ENCODE results near the gene WNT9B. TPM values are rescaled to one million over a fixed set of nuclear protein-coding genes. Genes with fewer than 3 reads are reported as not detected.
A peak's percentile ranks its signal among the peaks of the same experiment; 100 is the strongest.

The WNT9B gene
- total and polyA plus RNA-seq, 9 of the 15 experiments (the other 6 are each of a cell fraction or from before 2014, with no cell fraction given), result not detected

GRCh38 chr17:46818929-46819859, 32.2 kb upstream of the WNT9B start (continued):
- TF ChIP-seq DEAF1 (CRISPR knock-in tag; IDR thresholded peaks at IDR 0.05) (no peak), BHLHE40 (IDR thresholded peaks at IDR 0.05; ENCODE audit: low read length) (peak; percentile 30; the same call in 1 of the 2 replicates), KLF1 (tag; IDR thresholded peaks at IDR 0.05) (no peak), NFRKB (IDR thresholded peaks at IDR 0.05; ENCODE audit: low read depth) (peak; percentile 35; the same call in 1 of the 2 replicates), ZNF174 (CRISPR knock-in tag; IDR thresholded peaks at IDR 0.05) (no peak), EGR1 (conservative IDR thresholded peaks at IDR 0.05) (no peak), BACH1 (tag; IDR thresholded peaks at IDR 0.05) (no peak), ADNP (tag; IDR thresholded peaks at IDR 0.05) (no peak), ZNF586 (CRISPR knock-in tag; conservative IDR thresholded peaks at IDR 0.05) (no peak), ZNF263 (CRISPR knock-in tag; IDR thresholded peaks at IDR 0.05; ENCODE audit: borderline replicate concordance) (peak; percentile 56; the same call in 1 of the 2 replicates), SMAD3 (CRISPR knock-in tag; conservative IDR thresholded peaks at IDR 0.05) (no peak), NCOA4 (IDR thresholded peaks at IDR 0.05; ENCODE audit: partially characterized antibody) (no peak), ZNF408 (CRISPR knock-in tag; IDR thresholded peaks at IDR 0.05; ENCODE audit: low read depth) (no peak), ZC3H4 (CRISPR knock-in tag; IDR thresholded peaks at IDR 0.05; ENCODE audit: borderline replicate concordance) (no peak), ZNF551 (CRISPR knock-in tag; IDR thresholded peaks at IDR 0.05) (no peak), DNMT1 (IDR thresholded peaks at IDR 0.05) (no peak), SMARCC2 (IDR thresholded peaks at IDR 0.05; ENCODE audit: low read depth) (no peak), SMARCE1 (IDR thresholded peaks at IDR 0.05) (peak; percentile 67; the same call in 1 of the 2 replicates), TAF9B (IDR thresholded peaks at IDR 0.05; ENCODE audit: partially characterized antibody) (no peak), NELFE (IDR thresholded peaks at IDR 0.05; ENCODE audit: insufficient read depth, insufficient read length) (no peak), TAF15 (IDR thresholded peaks at IDR 0.05; ENCODE audit: low read depth, low read length) (no peak), HNRNPH1 (optimal IDR thresholded peaks at IDR 0.05; ENCODE audit: low read depth, low read length) (no peak)
- TF ChIP-seq, protein P1, sequence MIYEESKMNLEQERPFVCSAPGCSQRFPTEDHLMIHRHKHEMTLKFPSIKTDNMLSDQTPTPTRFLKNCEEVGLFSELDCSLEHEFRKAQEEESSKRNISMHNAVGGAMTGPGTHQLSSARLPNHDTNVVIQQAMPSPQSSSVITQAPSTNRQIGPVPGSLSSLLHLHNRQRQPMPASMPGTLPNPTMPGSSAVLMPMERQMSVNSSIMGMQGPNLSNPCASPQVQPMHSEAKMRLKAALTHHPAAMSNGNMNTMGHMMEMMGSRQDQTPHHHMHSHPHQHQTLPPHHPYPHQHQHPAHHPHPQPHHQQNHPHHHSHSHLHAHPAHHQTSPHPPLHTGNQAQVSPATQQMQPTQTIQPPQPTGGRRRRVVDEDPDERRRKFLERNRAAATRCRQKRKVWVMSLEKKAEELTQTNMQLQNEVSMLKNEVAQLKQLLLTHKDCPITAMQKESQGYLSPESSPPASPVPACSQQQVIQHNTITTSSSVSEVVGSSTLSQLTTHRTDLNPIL (CRISPR knock-in tag; IDR thresholded peaks at IDR 0.05), result no peak
- TF ChIP-seq, protein P2, sequence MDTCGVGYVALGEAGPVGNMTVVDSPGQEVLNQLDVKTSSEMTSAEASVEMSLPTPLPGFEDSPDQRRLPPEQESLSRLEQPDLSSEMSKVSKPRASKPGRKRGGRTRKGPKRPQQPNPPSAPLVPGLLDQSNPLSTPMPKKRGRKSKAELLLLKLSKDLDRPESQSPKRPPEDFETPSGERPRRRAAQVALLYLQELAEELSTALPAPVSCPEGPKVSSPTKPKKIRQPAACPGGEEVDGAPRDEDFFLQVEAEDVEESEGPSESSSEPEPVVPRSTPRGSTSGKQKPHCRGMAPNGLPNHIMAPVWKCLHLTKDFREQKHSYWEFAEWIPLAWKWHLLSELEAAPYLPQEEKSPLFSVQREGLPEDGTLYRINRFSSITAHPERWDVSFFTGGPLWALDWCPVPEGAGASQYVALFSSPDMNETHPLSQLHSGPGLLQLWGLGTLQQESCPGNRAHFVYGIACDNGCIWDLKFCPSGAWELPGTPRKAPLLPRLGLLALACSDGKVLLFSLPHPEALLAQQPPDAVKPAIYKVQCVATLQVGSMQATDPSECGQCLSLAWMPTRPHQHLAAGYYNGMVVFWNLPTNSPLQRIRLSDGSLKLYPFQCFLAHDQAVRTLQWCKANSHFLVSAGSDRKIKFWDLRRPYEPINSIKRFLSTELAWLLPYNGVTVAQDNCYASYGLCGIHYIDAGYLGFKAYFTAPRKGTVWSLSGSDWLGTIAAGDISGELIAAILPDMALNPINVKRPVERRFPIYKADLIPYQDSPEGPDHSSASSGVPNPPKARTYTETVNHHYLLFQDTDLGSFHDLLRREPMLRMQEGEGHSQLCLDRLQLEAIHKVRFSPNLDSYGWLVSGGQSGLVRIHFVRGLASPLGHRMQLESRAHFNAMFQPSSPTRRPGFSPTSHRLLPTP (IDR thresholded peaks at IDR 0.05; ENCODE audit: borderline replicate concordance, extremely low read depth, insufficient read length), result no peak

All from K562 (cell line).